Activated T-cell treated with anti-CD3 and anti-CD28 coated beads for 4 hours (primary cell): ENCODE data around the gene EXOC4.

Experiments used
- DNase-seq: peaks from one replicate; pipeline ENCODE4 v3.0.0-alpha.2; 2020

Gene EXOC4

DNA sequence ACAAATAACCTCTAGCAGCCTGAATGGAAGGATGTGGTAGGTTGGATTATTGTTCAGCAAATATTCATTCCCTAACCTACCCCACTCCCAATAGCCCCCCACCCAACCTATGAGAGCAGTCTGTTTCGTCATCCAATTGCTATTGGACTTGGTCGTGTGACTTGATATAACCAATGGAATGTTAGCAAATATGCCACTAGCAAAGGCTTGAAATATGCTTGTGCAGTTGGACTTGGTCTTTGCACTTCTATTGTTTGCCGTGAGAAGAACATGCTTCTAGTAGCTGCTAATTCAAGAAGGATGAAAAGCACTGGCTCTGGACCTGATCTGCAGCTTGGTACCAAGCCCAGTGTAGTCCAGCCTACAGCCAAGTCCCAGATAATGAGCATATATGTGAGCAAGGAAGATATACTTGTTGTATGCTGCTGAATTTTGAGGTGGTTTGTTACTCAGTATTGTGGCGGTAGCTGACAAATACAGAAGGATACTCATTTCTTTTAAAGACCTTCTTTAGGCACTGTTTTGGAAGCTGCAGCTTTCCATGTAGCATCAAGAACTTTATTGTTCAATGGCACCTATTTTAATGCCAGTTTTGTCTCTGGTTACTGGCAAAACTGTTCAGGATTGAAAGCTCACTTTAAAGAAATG, 180.4 kb downstream of the EXOC4 start:
- DNase-seq, result no peak

DNA sequence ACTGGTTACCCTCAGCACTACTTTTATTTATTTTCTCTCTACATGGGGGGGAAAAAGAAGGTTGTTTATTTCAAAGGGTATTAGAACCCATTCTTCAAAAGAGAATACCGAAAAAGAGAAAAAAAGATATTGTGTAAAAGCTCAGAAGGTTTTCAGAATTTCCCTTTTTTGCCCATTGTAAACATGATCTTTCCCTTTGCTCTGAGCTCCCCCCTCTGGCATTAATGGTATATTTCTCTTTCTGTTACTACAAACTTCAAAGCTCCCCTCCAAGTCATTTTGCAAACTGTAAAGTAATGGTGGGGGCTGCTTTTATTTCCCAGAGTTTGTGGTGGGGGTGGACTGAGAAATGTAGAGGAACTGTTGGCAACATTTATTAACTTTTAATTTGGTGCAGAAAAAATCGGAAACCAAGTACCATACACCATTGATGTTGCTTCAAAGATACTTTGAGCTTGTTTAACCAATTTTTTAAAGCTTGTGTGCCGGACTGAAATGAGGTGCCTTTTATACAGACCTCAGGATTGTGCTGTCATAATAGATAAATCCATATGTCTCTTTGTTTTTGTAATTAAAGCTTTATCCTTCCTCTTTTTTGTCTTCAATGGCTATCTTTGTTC, 181.5 kb downstream of the EXOC4 start:
- no peak for DNase-seq

DNA sequence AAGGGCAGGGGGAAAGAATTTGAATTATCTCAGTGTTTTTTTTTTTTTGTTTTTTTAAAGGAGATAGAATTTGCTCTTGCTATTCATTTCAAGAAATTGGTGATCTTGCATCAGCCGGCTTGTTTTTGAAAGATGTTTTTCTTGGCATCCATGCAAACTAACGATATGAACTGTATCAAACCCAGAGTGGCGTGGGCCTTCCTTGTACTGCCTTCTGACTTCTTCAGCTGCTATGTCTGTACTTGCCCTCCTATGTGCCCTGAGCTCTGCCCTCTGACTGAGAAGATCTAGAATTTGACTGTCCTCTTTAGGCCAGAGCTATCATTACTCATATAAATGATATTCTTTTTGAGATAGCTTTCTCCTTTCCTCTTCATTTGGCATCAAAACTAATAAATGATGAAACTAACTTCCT, 183.1 kb downstream of the EXOC4 start:
- DNase-seq, result no peak

DNA sequence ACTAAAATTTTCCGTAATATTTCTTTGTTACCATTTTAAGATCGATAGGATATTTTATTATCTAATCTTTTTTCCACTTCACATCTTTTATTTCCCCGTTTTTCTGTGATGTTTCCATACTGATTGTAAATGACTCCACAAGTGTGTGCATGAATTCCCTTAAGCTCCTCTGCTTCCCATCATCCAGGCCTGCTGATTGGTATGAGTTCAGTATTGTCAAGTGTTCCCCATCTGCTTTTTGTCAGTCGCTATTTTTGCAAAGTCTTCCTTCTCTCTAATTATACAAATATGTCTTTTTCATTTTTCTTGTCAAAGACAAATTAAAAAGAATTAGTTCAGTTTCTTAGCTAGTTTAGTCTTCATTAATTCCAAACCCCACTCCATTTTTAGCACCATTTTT, 184.7 kb downstream of the EXOC4 start:
- DNase-seq, result no peak

DNA sequence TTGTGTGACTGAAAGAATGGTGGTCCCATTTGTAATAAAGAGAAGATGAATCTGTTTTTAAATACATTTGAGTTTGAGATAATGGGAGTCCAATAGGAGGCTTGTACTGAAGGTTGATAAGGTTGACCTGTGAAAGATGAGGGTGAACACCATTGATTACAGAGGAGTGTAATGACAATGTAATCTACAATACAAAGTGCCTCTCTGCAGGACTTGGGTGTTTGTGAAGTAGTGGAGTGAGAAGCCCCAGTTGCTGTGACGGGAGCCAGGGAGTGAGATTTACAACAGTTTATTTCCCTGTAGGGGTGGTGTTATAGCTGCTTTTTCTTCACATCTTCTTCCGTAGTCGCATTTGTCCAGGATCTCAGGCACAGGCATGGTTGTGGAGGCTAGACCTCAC, 189.9 kb downstream of the EXOC4 start:
- no peak for DNase-seq

DNA sequence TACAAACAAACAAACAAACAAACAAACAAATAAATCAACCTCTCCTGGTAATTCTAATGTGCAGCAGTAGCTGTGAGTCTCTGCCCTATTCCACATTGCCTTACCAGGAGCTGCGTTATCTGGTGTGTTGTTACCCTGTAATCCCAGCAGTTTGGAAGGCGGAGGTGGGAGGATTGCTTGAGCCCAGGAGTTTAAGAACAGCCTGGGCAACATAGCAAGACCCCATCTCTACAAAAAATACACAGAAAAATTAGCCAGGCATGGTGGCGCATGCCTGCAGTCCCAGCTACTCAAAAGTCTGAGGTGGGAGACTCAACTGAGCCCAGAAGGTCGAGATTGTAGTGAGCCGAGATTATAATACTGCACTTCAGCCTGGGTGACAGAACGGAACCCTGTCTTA, 192.7 kb downstream of the EXOC4 start:
- no peak for DNase-seq

DNA sequence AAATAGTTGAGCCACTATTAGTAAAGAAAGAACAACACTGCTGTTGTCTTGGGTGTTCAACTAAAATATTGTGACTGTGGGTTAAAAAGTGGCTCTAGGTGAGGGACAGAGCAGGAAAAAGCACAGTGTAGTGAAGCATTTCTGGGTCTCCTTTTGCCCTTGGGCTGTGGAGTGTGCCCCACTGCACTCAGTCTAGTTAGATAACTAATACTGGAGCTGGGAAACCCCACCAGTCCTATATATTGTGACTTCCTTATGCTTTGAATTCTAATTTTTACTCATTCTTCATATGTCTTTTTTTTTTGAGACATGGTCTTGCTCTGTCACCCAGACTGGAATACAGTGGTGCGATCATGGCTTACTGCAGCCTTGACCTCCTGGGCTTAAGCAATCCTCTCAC, 195.1 kb downstream of the EXOC4 start:
- no peak for DNase-seq

DNA sequence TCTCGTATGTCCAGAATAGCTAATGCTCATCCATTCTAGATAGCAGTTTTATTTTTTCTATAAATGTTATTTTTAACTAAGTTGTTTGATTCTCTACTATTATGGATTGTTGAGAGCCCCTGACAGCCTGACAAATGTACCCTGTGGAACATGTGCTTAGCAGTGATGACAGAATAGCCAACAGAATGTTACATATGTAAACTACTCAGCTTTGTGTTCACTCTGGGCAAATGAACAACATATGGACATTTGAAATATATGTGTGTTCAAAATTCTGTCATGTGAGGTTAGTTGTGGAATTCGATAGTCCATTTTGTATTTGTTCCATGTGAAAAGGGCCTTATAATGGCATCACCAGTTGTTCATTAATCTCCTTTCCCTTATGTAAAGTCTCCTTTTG, 199.7 kb downstream of the EXOC4 start:
- no peak for DNase-seq

DNA sequence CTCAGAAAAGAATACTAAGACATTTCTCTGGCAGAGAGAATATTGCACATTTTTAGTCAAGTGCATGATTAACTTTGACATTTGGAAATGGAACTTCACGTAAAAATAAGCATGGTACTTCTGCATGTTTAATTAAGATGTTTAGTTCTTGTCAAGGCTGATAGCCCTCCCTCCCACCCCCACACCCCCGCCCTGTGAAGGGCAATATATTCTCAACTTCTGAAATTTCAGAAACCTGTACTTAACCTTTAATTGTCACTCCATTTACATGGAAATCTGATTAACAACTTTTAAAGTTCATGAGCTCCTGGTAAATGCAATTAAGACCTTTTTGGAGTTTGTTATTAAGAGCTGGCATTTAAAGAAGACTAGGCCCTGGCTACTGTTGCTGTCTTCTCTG, 205.8 kb downstream of the EXOC4 start:
- DNase-seq, result no peak

DNA sequence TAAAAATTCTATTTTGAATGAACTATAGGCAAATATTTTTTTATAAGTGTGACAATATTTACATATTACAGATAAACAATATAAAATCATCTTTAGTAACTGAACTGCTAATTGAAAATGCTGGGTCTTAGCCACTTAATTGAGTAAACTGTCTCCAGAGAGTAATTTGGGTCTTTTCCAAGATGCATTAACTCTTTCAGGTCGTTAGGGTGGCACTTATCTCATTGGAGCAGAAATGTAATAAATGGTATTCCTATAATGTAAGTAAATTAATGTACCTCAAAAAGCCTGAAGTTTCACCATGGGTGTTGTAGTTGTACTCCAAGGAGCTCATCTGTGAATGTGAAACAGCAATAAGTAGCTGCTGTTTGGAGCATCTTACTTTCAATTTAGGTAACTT, 208.5 kb downstream of the EXOC4 start:
- no peak for DNase-seq

DNA sequence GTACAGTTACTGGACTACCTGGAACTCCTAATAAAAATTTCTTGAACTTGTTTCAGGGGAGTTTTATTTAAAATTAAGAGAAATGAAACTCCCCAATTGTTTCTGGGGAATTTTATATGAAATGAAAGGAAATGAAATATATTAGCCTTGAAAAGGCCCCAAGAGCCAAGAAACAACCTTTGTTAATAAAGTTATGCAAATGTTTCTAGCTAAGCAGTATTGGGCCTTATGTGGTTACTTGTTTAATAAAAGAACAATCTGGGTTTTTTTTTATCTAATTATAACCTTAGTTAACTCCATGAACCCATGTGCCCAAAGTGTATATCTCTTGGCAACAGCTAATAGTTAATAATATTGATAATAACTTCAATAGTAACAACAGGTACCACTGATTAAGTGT, 222.8 kb downstream of the EXOC4 start:
- no peak for DNase-seq

DNA sequence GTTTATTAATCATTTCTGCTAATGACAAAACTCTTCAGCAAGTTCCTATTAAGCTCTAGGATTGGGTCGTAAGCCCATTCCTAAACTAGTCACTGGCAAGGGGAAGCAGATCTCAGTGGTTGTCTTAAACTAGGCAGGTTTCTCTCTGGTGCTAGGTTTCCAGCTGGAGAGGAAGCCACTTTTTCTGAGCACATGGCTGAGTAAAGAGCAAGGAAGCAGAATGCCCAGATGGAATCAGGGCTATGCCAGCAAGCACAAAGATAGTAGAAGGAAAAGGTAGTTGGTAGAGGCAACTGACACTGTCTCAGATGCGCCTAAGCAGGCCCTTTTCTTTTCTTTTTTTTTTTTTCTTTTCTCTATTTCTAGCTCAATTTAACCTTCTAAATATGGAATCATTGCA, 224.9 kb downstream of the EXOC4 start:
- DNase-seq, result no peak

DNA sequence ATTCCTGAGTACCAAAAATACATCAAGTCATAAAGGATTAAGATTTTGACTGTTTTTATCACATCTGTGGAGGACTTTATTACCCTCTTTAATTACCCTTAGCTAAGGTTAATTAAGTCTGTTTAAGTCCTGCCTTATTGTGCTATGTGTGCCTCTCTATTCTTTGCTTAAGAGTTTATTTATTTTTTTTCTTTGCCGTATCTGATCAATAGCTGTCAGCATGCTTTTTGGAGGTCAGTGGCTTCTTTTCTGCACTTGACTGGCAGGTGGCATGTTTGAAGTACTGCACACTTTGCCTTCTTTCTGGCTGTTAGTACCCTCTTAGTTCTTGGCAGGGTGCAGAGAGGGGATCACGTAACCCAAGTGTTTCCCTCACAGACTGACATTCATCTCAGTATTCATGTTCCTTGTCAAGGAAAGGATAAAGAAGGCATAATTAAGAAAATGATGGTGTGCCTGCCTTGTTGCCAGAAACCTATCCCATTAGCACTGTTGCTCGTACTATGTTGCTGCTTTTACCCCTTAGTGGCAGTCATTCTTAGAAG, 225.8 kb downstream of the EXOC4 start:
- DNase-seq, result no peak

DNA sequence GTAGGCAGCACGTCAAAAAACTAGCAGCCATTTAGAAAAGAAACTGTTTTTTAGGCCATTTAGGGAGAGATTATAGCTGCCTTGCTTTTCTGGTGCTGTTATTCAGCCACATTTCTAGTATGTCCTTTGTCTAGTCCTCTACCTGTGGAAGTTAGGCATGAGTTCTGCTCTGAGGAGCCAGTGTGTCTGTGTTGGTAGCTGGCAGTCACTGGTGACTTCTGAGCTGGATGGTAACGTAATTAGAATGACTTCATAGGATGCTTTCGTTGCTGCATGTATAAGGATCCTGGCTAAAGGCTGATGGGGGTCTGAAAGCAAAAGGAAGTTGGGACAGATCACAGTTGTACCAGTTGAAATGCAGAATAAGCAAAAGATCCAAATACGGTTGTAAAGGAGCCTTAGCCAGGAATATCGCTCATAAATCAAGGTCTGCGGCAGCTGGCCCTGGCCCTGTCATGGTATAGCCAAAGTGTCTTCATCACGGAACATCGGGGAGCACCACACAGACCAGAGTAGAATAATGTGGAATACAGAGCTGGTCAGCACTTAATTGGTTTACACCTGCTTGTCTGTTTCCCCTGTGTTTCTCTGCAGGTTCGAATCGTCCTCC, 226.7 kb downstream of the EXOC4 start:
- DNase-seq, result no peak

DNA sequence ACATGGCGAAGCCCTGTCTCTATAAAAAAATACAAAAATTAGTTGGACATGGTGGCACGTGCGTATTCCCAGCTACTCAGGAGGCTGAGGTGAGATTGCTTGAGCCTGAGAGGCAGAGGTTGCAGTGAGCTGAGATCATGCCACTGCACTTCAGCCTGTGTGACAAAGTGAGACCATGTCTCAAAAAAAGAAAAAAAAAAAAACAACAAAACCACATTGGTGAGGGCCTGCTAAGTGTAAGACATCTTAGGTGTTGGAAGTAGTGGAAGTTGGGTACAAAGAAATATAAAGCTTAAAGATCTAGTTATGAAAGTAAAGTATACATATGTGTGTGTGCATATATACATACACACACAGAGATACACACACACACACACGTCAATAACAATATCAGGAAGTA, 228.0 kb downstream of the EXOC4 start:
- DNase-seq, result no peak

DNA sequence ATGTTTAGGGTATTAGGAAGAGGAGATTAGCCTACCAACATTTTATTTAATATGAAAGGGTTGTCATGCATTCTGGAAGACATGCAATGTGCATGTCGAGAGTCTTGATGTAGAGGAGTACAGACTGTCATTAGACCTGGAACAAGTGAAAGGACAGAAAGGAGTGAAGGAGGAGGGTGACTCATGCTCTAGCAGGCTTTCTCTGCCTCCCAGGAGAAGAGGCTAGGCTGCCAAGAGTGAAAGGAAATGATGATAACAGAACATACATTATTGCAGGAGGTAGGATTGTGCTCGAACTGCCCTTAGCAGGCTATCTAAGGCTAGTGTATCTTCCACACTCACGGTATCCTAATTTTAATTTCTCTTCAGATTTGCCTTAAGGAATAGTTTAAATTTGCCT, 228.8 kb downstream of the EXOC4 start:
- no peak for DNase-seq

DNA sequence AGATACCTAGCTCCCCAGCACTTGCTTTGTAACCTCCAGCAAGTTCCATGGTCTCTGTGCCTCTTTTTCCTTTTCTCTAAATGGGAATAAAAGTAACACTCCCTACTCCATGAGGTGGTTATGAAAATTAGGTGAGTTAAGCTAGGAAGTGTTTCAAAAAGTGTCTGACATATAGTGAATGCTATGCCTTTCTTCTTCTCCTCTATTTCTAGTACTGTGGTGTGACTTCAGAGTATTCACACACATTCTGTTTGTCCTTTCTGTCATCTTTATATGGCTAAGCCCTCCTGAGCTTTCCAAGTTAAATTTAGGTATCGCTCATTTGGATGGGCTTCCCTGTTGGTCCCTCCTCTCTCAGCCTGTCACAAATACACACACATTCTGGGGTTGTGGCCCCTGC, 229.7 kb downstream of the EXOC4 start:
- no peak for DNase-seq

DNA sequence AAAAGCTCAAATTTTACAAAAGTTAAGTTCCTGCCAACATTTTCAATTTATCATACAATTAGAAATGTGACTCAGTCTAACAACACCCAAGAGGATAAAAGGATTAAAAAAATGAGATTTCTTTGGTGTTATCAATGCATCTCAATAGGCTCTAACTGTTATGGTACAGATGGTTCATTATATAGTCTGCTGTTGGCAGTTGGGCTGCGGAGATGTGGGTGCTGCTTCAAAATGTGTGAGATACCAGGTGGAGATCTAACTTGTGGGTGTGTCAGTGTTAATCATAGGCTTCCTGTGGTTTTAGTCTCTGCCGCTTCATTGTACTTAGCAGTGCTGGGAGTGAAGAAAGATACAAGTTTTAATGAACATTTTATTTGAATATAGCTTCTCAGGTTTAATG, 231.2 kb downstream of the EXOC4 start:
- peak; percentile 3 for DNase-seq

DNA sequence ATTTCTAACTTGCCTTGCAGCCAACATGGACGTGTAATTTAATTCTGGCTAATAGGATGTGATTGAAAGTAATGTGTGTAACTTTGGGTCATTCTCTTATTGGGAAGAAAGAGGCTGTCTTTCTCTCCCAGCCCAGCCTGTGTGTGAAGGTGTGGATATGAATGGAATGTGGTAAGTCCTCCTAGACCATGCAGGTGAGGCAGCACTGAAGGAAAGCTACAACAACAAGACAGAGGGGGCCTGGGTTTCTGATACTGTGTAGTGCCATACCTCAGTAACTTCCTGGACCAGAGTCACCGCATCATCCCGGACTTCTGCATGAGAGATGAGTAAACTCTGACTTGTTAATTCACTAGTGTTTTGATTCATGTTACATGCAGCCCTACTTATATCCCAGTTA, 237.0 kb downstream of the EXOC4 start:
- no peak for DNase-seq

DNA sequence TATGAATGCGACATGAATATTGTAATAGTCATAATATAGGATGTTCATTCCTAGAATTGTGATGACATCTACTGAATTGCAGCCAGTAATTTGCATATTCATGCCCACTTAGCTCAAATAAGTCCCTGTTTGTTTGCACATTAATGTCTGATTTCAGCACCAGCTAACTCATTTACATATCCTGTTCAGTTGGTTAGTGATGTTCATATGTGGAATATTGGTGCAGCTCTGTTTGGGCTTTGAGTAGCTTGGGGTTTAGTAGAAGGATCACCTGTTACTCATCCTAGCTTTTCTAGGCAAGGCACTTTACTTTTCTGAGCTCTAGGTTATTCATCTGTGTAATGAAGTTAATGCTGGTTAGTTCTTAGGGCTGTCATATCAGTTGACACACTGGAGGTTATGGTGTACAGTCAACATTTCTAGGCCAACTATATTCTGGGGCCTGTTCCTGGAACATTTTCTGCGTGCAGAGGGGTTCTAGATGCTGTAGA, 238.4 kb downstream of the EXOC4 start:
- no peak for DNase-seq

DNA sequence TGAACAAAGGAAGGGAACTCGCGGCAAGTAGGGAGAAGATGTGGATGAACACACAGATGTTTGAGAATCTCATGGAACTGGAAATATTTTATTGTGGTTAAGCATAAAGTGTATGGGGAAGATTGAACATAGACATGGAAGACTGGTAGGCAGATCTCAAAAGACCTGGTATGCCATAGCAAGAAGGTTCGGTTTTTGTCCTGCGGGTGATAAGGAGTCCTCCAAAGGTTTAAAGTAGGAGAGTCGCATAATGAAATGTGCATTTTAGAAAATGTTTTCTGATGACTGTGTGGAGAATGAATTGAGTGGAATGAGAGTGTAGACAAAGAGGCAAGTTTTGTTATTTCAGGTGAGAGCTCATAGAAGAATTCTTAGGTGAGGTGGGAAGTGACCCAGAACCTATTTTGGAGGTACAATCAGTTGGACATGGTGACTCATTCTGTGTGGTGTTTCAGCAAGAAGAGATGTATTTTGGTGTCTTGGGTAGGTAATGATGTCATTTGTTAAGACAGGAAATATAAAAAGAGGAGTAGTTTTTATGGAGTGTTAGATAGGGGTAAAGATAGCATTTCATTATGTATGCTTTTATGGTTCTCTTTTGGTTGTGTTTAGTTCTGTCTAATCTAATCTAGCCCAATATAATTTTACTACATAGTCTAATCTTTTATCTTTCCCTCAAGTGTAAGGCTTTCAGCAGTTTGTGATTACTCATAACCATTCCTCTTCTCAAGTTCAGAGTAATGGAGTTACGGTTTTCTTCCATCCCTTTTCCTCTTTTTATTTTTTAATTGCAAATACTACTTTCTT, 239.2 kb downstream of the EXOC4 start:
- no peak for DNase-seq

DNA sequence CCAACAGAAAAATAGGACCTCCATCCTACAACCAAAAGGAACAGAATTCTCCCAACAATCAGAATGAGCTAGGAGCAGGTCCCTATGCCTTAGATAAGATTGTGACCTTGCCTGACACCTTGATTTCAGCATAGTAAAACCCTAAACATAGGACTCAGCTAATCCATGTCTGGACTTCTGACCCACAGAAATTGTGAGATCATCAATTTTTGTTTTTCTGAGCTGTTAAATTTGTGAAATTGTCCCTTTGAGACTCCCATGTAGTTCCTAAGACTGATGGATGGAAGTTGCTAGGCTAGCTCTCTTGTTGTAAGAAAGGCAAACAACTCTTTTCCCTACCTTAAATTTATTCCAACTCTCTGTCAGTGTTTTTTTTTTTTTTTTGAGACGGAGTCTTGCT, 244.2 kb downstream of the EXOC4 start:
- no peak for DNase-seq

DNA sequence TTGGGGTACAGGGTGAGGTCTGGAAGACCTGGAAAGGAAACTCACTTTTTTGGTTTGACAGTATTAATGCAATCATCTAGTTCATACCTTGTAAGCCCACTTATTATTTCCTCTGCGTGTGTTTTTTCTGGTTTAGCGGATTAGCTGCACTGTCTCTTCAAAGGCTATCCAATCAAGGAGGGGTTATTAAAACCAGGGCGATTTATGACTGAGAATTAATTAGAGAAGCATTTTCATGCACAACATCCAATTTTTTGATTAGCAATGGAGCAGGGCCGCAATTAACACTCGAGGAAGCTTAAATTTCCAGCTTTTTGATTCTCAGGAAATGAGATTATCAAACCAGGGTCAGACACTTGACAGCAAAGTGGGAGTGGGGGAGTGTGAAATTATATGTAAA, 248.9 kb downstream of the EXOC4 start:
- DNase-seq, result no peak

DNA sequence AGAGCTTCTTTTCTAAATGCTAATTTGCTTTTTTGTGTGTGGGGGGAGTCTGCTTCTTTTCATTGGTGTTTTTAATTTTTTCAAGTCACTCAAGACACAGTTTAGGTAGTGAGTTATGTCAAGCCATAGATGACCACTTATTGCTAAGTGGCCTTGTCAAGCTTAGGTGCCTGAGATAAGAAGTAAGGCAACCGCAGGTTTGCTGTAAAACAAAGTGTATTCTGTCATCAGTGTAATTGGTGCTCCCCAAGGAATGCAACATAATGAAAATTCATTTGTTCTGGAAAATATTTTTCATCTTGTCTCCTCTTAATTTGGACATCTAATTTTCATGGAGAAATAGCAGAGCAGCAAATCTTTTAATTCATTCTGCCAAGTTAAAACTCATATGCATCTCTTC, 249.6 kb downstream of the EXOC4 start:
- no peak for DNase-seq
